K562 (cell line): ENCODE measurements around the gene HIVEP2. TPM values are rescaled to one million over a fixed set of nuclear protein-coding genes. Genes with fewer than 3 reads are reported as not detected.
A peak's percentile ranks its signal among the peaks of the same experiment; 100 is the strongest.

Experiments
- ATAC-seq: fragments of 200-7000 bp; cut with Tn5 transposase; 3 replicates; pipeline ENCODE4 v1.9.1; 2020; ENCODE audit warnings: moderate library complexity
- BruUV-seq: library from RNA; stranded (reverse); fragments of 400-500 nt; replicated peaks from 2 replicates; lab custom pipeline; 2021; lab: Mats Ljungman, UMichigan
- CTCF ChIA-PET: fragments of 300-600 bp; formaldehyde crosslinking; extraction: SDS; loops from one replicate; lab custom pipeline; 2021; ENCODE audit warnings: low intra/inter-chr PET ratio; lab: Yijun Ruan, JAX
- POLR2A ChIA-PET: fragments of 300-600, 350-650 bp; sonication (Branson Sonifier 250); formaldehyde crosslinking; extraction: SDS; loops from one replicate; lab custom pipeline; 2021; ENCODE audit warnings: antibody characterized with exemption, inconsistent platforms; lab: Yijun Ruan, JAX
- DNase-seq, 4 experiments: peaks; one replicate each; pipeline versions ENCODE4 v3.0.0 to v3.0.0-alpha.2; 2011 to 2018; ENCODE audit warnings: low spot score in 3 of 4, mixed read lengths in 3 of 4; ENCODE audit errors: extremely low read depth in 1 of 4
- FAIRE-seq: peaks from 2 replicates; lab custom pipeline; 2011; peaks lifted over from hg19 to GRCh38; lab: Jason Lieb, UNC
- H2AFZ ChIP-seq: 2 replicates; pipeline ENCODE4 v1.6.0; 2011; ENCODE audit warnings: low read depth, low read length, control low read depth, inconsistent platforms
- H3K27ac ChIP-seq: fragments of 200-600 bp; 3 replicates; pipeline ENCODE4 v1.8.0; 2011; ENCODE audit warnings: low read depth, mild to moderate bottlenecking, control low read depth, inconsistent platforms, low read length, moderate library complexity, mixed read lengths; ENCODE audit errors: extremely low read depth
- H3K27me3 ChIP-seq, 2 experiments: fragments of 300-600 bp in 1 of 2; 2 replicates in 1 of 2; 3 replicates in 1 of 2; pipeline versions ENCODE4 v1.6.0 to v1.8.0; 2011; ENCODE audit warnings: inconsistent platforms in 2 of 2, low read length in 2 of 2, mild to moderate bottlenecking in 1 of 2, mixed read lengths in 1 of 2, moderate library complexity in 1 of 2; ENCODE audit not compliant: control insufficient read depth in 2 of 2, insufficient read depth in 2 of 2
- H3K36me3 ChIP-seq: fragments of 300-600 bp; 3 replicates; pipeline ENCODE4 v1.8.0; 2011; ENCODE audit warnings: mild to moderate bottlenecking, low read length, inconsistent platforms; ENCODE audit not compliant: control insufficient read depth, insufficient read depth
- H3K4me1 ChIP-seq, 2 experiments: fragments of 200-600 bp in 1 of 2; replicated peaks in 1 of 2; 2 replicates in 1 of 2; 3 replicates in 1 of 2; pipeline versions ENCODE4 v1.5.1 to v1.8.0; 2011; ENCODE audit warnings: inconsistent platforms in 2 of 2, low read length in 2 of 2, mild to moderate bottlenecking in 1 of 2, mixed read lengths in 1 of 2, moderate library complexity in 1 of 2; ENCODE audit not compliant: control insufficient read depth in 2 of 2, insufficient read depth in 2 of 2
- H3K4me2 ChIP-seq: 2 replicates; pipeline ENCODE4 v1.6.1; 2011; ENCODE audit warnings: low read length, control low read depth, inconsistent platforms, mixed read lengths; ENCODE audit not compliant: insufficient read depth
- H3K4me3 ChIP-seq: fragments of 200-600 bp; sonication (generic), shearing (Covaris generic); 2 replicates; pipeline ENCODE4 v1.5.1; 2016; ENCODE audit warnings: control low read depth, inconsistent platforms
- H3K79me2 ChIP-seq: fragments of 200-600 bp; 3 replicates; pipeline ENCODE4 v1.8.0; 2011; ENCODE audit warnings: low read length, inconsistent platforms; ENCODE audit not compliant: control insufficient read depth, insufficient read depth
- H3K9ac ChIP-seq, 2 experiments: 2 replicates each; pipeline versions ENCODE4 v1.6.0 to v1.6.1; 2011; ENCODE audit warnings: low read depth in 2 of 2, low read length in 2 of 2, control low read depth in 1 of 2, inconsistent platforms in 1 of 2, mild to moderate bottlenecking in 1 of 2, mixed read lengths in 1 of 2; ENCODE audit not compliant: insufficient read depth in 1 of 2
- H3K9me1 ChIP-seq: one replicate; pipeline ENCODE4 v1.6.0; 2011; ENCODE audit warnings: inconsistent platforms, mild to moderate bottlenecking, low read length, moderate library complexity; ENCODE audit not compliant: control insufficient read depth, insufficient read depth
- H3K9me3 ChIP-seq: replicated peaks from 2 replicates; pipeline ENCODE4 v1.5.1; 2011; ENCODE audit warnings: low read depth, low read length, inconsistent platforms; ENCODE audit not compliant: control insufficient read depth, insufficient read depth
- H4K20me1 ChIP-seq: replicated peaks from 2 replicates; pipeline ENCODE4 v1.6.1; 2011; ENCODE audit warnings: low read length, inconsistent platforms, mixed read lengths; ENCODE audit not compliant: control insufficient read depth, insufficient read depth
- EGR1 ChIP-seq: fragments of 450-650 bp; conservative IDR thresholded peaks from 2 replicates; pipeline ENCODE4 v1.6.1; 2017; ENCODE audit warnings: mild to moderate bottlenecking
- ERF ChIP-seq: fragments of 450-650 bp; formaldehyde crosslinking; IDR thresholded peaks from 2 replicates; pipeline ENCODE4 v1.4.0; 2020; ENCODE audit warnings: mild to moderate bottlenecking, mixed read lengths
- HMGN3 ChIP-seq: IDR thresholded peaks from 2 replicates; pipeline ENCODE4 v1.6.1; 2011; ENCODE audit warnings: borderline replicate concordance, low read depth, mild to moderate bottlenecking, mixed read lengths, low read length; ENCODE audit not compliant: insufficient read length; ENCODE audit errors: extremely low read depth
- HNRNPLL ChIP-seq: fragments of 200-400 bp; formaldehyde crosslinking; IDR thresholded peaks from 2 replicates; pipeline ENCODE4 v1.6.1; 2017; ENCODE audit warnings: low read length, low read depth, mild to moderate bottlenecking; ENCODE audit not compliant: poor library complexity, severe bottlenecking
- MAFF ChIP-seq: IDR thresholded peaks from 2 replicates; pipeline ENCODE4 v1.6.1; 2012; ENCODE audit warnings: low read length, improper control_type of control experiment
- NONO ChIP-seq, 2 experiments: fragments of 200-400 bp in 1 of 2; fragments of 450-650 bp in 1 of 2; formaldehyde crosslinking in 1 of 2; IDR thresholded peaks; 2 replicates each; pipeline ENCODE4 v1.6.1; 2017; ENCODE audit warnings: low read depth in 2 of 2, mild to moderate bottlenecking in 2 of 2, moderate library complexity in 2 of 2, low read length in 1 of 2
- PCBP2 ChIP-seq: fragments of 200-400 bp; formaldehyde crosslinking; IDR thresholded peaks from 2 replicates; pipeline ENCODE4 v1.6.1; 2018; ENCODE audit warnings: low read length, low read depth, mild to moderate bottlenecking, moderate library complexity; ENCODE audit not compliant: poor library complexity, severe bottlenecking
- PHF20 ChIP-seq: fragments of 450-650 bp; IDR thresholded peaks from 2 replicates; pipeline ENCODE4 v1.6.1; 2018; ENCODE audit not compliant: partially characterized antibody
- PTBP1 ChIP-seq: fragments of 200-400 bp; formaldehyde crosslinking; IDR thresholded peaks from 2 replicates; pipeline ENCODE4 v1.6.1; 2017; ENCODE audit warnings: low read depth, low read length
- SMAD1 ChIP-seq: fragments of 150-350 bp; IDR thresholded peaks from 2 replicates; pipeline ENCODE4 v1.6.1; 2014; ENCODE audit warnings: low read length, low read depth; ENCODE audit not compliant: partially characterized antibody
- TCF7 ChIP-seq: sonication (generic); IDR thresholded peaks from 2 replicates; pipeline ENCODE4 v1.6.1; 2016; ENCODE audit warnings: antibody characterized with exemption, borderline replicate concordance
- ZBED1 ChIP-seq: IDR thresholded peaks from 2 replicates; pipeline ENCODE4 v1.6.1; 2014
- ZC3H4 ChIP-seq: sonication (generic); formaldehyde crosslinking; IDR thresholded peaks from 2 replicates; pipeline ENCODE4 v1.9.0; 2021; ENCODE audit warnings: missing genetic modification reagents, borderline replicate concordance
- ZKSCAN1 ChIP-seq: fragments of 150-350 bp; IDR thresholded peaks from 2 replicates; pipeline ENCODE4 v1.6.1; 2016; ENCODE audit warnings: low read depth, low read length
- ZSCAN29 ChIP-seq: fragments of 450-650 bp; IDR thresholded peaks from 2 replicates; pipeline ENCODE4 v1.6.1; 2017
- WGBS: fragments of 100-300 bp; shearing (Covaris generic); methylation state at CpG from one replicate; pipeline ENCODE4 v1.1.6; 2016; ENCODE audit warnings: low coverage, mixed read lengths; ENCODE audit not compliant: insufficient coverage; ENCODE audit errors: missing lambda C conversion rate; 5-methylcytosine and 5-hydroxymethylcytosine counted together
- in situ Hi-C: fragments of 300-500 bp; cut with MboI; formaldehyde crosslinking; loops from 4 replicates; pipeline ENCODE4 v1.15.0; 2018; ENCODE audit warnings: inconsistent platforms, mixed read lengths
- intact Hi-C: fragments of 100-400 bp; cut with micrococcal nuclease; formaldehyde crosslinking; loops from 2 replicates; pipeline ENCODE4 v1.14.2; 2022
- polyA plus RNA-seq, 8 experiments: library from polyadenylated mRNA; depleted of rRNA in 4 of 8; stranded (reverse) in 5 of 8; unstranded in 3 of 8; fragments of >200 nt; fragmentation: Nextera tagmentation in 2 of 8; fragmentation: Illumina TruSeq in 1 of 8; extraction: Ambion mirVana in 2 of 8; extraction: Trizol in 1 of 8; gene quantifications; 2 replicates each; pipeline versions ENCODE4 v1.2.1 to v1.2.3, GENCODE V29; 2011 to 2014; ENCODE audit warnings: inconsistent platforms in 1 of 8, missing spikeins in 1 of 8
- total RNA-seq, 7 experiments: library from RNA; depleted of rRNA in 6 of 7; stranded (reverse); fragments of >200 nt in 6 of 7; fragmentation: Illumina TruSeq in 2 of 7; extraction: Trizol in 2 of 7; gene quantifications; 2 replicates each; pipeline versions ENCODE4 v1.2.1 to v1.2.3, GENCODE V29; 2011 to 2021; ENCODE audit warnings: low replicate concordance in 1 of 7
- TF ChIP-seq, protein P1 (sequence below): fragments of 250-450 bp; sonication (Bioruptor Pico); IDR thresholded peaks from 2 replicates; pipeline ENCODE4 v1.8.0; 2022; ENCODE audit warnings: moderate library complexity, mild to moderate bottlenecking, inconsistent platforms
- TF ChIP-seq, protein P2 (sequence below), 2 experiments: IDR thresholded peaks; 2 replicates each; pipeline ENCODE4 v1.6.1; 2012; ENCODE audit warnings: improper control_type of control experiment in 2 of 2, low read depth in 2 of 2, low read length in 2 of 2, borderline replicate concordance in 1 of 2
- TF ChIP-seq, protein P3 (sequence below): fragments of 450-650 bp; formaldehyde crosslinking; conservative IDR thresholded peaks from 2 replicates; pipeline ENCODE4 v1.4.0; 2022; ENCODE audit warnings: mild to moderate bottlenecking, missing genetic modification characterization

The HIVEP2 gene
- total and polyA plus RNA-seq, 9 of the 15 experiments (the other 6 are each of a cell fraction or from before 2014, with no cell fraction given), result under 0.01 to 1.2 (median 0.31) TPM

DNA sequence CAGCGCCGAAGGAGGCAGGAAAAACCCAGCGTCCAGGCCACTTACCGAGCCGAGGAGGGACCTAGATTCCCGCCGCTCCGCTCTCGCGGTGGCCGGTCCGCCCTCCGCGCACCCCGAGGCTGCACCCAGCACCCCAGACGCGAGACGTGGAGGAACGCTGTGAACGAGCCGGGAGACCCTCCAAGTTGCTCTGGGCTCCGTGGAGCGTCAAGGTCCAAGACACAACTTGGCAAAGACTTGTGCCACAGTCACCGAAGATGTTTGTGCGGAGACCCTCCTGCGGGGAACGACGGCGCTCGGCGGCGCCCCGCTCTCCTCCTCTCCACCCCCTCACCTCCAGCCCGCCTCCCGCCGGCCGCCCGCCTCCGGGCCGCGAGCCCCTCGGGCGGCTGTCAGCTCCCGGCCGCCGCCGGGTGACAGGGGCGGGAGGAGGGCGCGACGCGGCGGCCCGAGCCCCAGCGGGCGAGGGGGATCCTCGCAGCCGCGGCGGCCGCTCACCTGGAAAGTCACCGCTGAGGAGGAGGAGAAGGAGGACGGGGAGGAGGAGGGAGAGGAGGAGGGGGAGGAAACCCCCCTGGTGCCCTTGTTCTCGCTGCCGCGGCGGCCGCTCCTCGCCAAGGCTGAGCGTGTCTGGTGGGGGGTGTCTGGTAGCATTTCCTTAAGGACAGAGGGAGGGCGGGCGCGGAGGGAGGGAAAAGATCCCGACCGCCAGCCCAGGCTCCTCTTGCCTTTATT lies 637 bp upstream of the HIVEP2 start:
- ATAC-seq (peak; percentile 34), DNase-seq (peak; percentile 32 to 53 (median 51)), FAIRE-seq (no peak)
- H3K4me3 ChIP-seq, result peak overlapping the region; percentile 51
- H3K36me3 ChIP-seq, result no peaks in the 10 kb centered on the region
- no peaks in the 10 kb centered on the region for H4K20me1 ChIP-seq
- intact Hi-C loops, result loop anchor here (10.0 kb wide), 1 partner anchor 219 kb away; no protein-coding TSS in a partner anchor
- ChIA-PET POLR2A (no interaction called here), CTCF (no interaction called here)
- no TSS peak for BruUV-seq
- H2AFZ ChIP-seq, result peak overlapping the region; percentile 87
- H3K4me2 ChIP-seq, result peak overlapping the region; percentile 91
- H3K9ac ChIP-seq, result peak overlapping the region in 1 of 2 experiments; percentile 88; a peak in 2 of 4 replicates
- peaks cover 23 to 41% of the 10 kb centered on the region in 2 experiments for H3K27me3 ChIP-seq
- under 1% methylated on average over 41 of the region's 75 CpGs for WGBS
- in situ Hi-C loops, result no loop called here
- no peaks in the 10 kb centered on the region for H3K79me2 ChIP-seq
- H3K4me1 ChIP-seq, result peaks cover 8 to 36% of the 10 kb centered on the region in 2 experiments; a peak in 3 of 5 replicates
- peak overlapping the region; percentile 11; the same call in 1 of the 3 replicates for H3K27ac ChIP-seq
- no peaks in the 10 kb centered on the region for H3K9me1 ChIP-seq
- no peaks in the 10 kb centered on the region for H3K9me3 ChIP-seq
- TF ChIP-seq PHF20, result no peak
- TF ChIP-seq PCBP2, result peak; percentile 12
- TF ChIP-seq, protein P1, sequence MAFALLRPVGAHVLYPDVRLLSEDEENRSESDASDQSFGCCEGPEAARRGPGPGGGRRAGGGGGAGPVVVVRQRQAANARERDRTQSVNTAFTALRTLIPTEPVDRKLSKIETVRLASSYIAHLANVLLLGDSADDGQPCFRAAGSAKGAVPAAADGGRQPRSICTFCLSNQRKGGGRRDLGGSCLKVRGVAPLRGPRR (CRISPR knock-in tag), result no peak
- TF ChIP-seq ZBED1, result no peak
- no peak for TF ChIP-seq ZSCAN29
- TF ChIP-seq ZKSCAN1, result no peak
- 0 out of 2 replicates have a peak, but pooled peaks have one; percentile 48 for TF ChIP-seq ZC3H4 (CRISPR knock-in tag)
- peak; percentile 21 for TF ChIP-seq HMGN3
- no peak for TF ChIP-seq MAFF
- TF ChIP-seq NONO (IDR thresholded peaks at IDR 0.05; ENCODE audit: low read depth in 2 of 2, low read length in 1 of 2), result 0 out of 4 replicates have a peak, but pooled peaks of 1 of the 2 experiments have one; percentile 49
- TF ChIP-seq, protein P2, sequence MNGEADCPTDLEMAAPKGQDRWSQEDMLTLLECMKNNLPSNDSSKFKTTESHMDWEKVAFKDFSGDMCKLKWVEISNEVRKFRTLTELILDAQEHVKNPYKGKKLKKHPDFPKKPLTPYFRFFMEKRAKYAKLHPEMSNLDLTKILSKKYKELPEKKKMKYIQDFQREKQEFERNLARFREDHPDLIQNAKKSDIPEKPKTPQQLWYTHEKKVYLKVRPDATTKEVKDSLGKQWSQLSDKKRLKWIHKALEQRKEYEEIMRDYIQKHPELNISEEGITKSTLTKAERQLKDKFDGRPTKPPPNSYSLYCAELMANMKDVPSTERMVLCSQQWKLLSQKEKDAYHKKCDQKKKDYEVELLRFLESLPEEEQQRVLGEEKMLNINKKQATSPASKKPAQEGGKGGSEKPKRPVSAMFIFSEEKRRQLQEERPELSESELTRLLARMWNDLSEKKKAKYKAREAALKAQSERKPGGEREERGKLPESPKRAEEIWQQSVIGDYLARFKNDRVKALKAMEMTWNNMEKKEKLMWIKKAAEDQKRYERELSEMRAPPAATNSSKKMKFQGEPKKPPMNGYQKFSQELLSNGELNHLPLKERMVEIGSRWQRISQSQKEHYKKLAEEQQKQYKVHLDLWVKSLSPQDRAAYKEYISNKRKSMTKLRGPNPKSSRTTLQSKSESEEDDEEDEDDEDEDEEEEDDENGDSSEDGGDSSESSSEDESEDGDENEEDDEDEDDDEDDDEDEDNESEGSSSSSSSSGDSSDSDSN (IDR thresholded peaks at IDR 0.05; ENCODE audit: borderline replicate concordance in 1 of 2, low read depth in 2 of 2, low read length in 2 of 2), result 0 out of 4 replicates have a peak, but pooled peaks of 1 of the 2 experiments have one; percentile 19
- 0 out of 2 replicates have a peak, but pooled peaks have one; percentile 40 for TF ChIP-seq ERF (CRISPR knock-in tag)
- TF ChIP-seq PTBP1, result no peak
- no peak for TF ChIP-seq TCF7
- TF ChIP-seq EGR1, result no peak
- TF ChIP-seq, protein P3, sequence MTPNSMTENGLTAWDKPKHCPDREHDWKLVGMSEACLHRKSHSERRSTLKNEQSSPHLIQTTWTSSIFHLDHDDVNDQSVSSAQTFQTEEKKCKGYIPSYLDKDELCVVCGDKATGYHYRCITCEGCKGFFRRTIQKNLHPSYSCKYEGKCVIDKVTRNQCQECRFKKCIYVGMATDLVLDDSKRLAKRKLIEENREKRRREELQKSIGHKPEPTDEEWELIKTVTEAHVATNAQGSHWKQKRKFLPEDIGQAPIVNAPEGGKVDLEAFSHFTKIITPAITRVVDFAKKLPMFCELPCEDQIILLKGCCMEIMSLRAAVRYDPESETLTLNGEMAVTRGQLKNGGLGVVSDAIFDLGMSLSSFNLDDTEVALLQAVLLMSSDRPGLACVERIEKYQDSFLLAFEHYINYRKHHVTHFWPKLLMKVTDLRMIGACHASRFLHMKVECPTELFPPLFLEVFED, result no peak
- no peak for TF ChIP-seq HNRNPLL
- no peak for TF ChIP-seq SMAD1
